Parathyroid adenoma (tissue), 2 donors: Measurements from ENCODE around the gene HES4.

Experiments used
- H2AFZ ChIP-seq: fragments of 300-600 bp; sonication (generic); one replicate; pipeline ENCODE4 v1.7.0; 2017; ENCODE audit warnings: antibody characterized with exemption, mild to moderate bottlenecking
- H3K27ac ChIP-seq: fragments of 300-600 bp; sonication (generic); one replicate; pipeline ENCODE4 v1.7.0; 2017
- H3K27me3 ChIP-seq: fragments of 300-600 bp; sonication (generic); one replicate; pipeline ENCODE4 v1.7.0; 2017; ENCODE audit warnings: low read length; ENCODE audit not compliant: control insufficient read depth, insufficient read depth
- H3K36me3 ChIP-seq: fragments of 300-600 bp; sonication (generic); one replicate; pipeline ENCODE4 v1.7.0; 2017; ENCODE audit warnings: low read length; ENCODE audit not compliant: control insufficient read depth, insufficient read depth
- H3K4me1 ChIP-seq: fragments of 300-600 bp; sonication (generic); one replicate; pipeline ENCODE4 v1.7.0; 2017; ENCODE audit warnings: control low read depth
- H3K4me2 ChIP-seq: fragments of 300-600 bp; sonication (generic); one replicate; pipeline ENCODE4 v1.7.0; 2017; ENCODE audit warnings: low read length
- H3K4me3 ChIP-seq: fragments of 300-600 bp; sonication (generic); one replicate; pipeline ENCODE4 v1.7.0; 2017; ENCODE audit warnings: low read depth, low read length
- H3K79me2 ChIP-seq: fragments of 300-600 bp; sonication (generic); one replicate; pipeline ENCODE4 v1.7.0; 2017; ENCODE audit warnings: control low read depth
- H3K9ac ChIP-seq: fragments of 300-600 bp; sonication (generic); one replicate; pipeline ENCODE4 v1.7.0; 2017; ENCODE audit warnings: mild to moderate bottlenecking
- H3K9me3 ChIP-seq: fragments of 300-600 bp; sonication (generic); one replicate; pipeline ENCODE4 v1.7.0; 2017; ENCODE audit warnings: low read length; ENCODE audit not compliant: control insufficient read depth
- TF ChIP-seq, protein P1 (sequence below): fragments of 300-600 bp; sonication (generic); IDR thresholded peaks from one replicate; pipeline ENCODE4 v1.7.0; 2017; ENCODE audit warnings: antibody characterized with exemption, mild to moderate bottlenecking
- donor health status: primary hyperparathyroidism.

HES4 gene

DNA sequence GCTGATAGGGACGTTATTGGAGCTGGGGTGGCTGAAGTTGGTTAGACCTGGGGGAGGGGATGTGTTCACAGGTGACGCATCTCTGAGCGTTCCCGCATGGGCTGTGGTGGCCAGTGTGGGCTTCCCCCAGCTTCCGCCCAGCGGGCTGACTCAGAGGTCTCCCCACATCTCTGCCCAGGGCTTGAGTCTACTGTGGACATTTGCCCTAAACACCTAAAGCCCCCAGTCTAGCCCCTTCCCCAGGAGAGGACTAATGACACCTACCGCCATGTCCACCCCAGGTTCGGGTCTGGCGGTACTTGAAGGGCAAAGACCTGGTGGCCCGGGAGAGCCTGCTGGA lies 22.0 kb upstream of the HES4 start:
- Histone ChIP-seq H3K9me3 (no peaks in the 10 kb centered on the region), H3K4me1 (no peaks in the 10 kb centered on the region), H3K27ac (no peak overlapping the region), H3K4me3 (no peak overlapping the region), H3K9ac (no peak overlapping the region), H3K4me2 (no peak overlapping the region), H3K36me3 (no peaks in the 10 kb centered on the region), H3K79me2 (no peaks in the 10 kb centered on the region), H2AFZ (no peak overlapping the region), H3K27me3 (no peaks in the 10 kb centered on the region)
- TF ChIP-seq, protein P1, sequence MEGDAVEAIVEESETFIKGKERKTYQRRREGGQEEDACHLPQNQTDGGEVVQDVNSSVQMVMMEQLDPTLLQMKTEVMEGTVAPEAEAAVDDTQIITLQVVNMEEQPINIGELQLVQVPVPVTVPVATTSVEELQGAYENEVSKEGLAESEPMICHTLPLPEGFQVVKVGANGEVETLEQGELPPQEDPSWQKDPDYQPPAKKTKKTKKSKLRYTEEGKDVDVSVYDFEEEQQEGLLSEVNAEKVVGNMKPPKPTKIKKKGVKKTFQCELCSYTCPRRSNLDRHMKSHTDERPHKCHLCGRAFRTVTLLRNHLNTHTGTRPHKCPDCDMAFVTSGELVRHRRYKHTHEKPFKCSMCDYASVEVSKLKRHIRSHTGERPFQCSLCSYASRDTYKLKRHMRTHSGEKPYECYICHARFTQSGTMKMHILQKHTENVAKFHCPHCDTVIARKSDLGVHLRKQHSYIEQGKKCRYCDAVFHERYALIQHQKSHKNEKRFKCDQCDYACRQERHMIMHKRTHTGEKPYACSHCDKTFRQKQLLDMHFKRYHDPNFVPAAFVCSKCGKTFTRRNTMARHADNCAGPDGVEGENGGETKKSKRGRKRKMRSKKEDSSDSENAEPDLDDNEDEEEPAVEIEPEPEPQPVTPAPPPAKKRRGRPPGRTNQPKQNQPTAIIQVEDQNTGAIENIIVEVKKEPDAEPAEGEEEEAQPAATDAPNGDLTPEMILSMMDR = no peak

DNA sequence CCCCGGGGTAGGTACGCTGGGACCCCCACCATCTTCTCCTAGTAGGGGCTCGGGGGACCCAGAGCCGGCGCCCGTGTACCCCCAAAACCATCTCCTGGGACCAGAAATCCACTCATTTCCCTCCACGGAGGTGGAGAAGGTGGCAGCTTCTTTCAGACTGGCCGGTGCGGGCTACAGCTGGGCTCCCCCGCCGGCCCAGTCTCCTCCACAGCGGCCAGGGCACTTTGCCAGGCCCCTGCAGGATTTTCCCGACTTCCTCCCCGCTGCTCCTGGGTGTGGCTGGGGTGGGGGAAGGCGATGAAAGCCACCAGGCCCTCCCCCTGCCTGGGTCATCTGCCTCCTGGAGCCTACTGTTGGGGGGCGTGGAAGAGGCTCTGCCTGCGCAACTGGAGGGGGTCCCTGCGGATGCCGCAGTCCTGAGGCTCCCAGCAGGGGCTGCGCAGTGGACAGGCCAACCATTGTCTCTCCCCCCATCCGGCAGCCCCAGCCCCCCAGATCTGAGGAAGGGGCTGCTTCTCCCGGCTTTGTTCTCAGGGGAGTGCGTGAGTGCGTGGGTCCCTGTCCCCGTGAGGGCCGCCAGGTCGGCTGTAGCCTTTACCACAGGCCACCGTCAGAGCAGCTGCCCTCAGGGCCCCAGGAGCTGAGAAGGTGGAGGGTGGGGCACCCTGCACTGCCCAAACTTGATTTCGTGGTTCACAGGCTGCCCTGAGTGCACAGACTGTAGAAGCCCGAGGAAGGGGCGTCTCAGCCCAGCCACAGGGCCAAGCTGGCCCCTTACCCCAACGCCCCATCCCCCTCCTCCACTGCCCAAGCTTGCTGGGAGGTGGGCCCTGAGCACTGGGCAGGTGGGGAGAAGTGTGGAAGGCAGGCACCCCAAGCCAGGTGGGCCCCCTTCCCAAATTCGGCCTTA lies 21.4 kb upstream of the HES4 start:
- Histone ChIP-seq H3K4me2 (peak overlapping the region; percentile 65), H3K79me2 (no peaks in the 10 kb centered on the region), H3K9me3 (no peaks in the 10 kb centered on the region), H3K4me1 (no peaks in the 10 kb centered on the region), H2AFZ (peak overlapping the region; percentile 33), H3K4me3 (peak overlapping the region; percentile 11), H3K27me3 (no peaks in the 10 kb centered on the region), H3K9ac (no peak overlapping the region), H3K36me3 (no peaks in the 10 kb centered on the region), H3K27ac (no peak overlapping the region)
- TF ChIP-seq, protein P1 = no peak

- no peaks in the 10 kb centered on the region for H3K4me1 ChIP-seq
- H3K27ac ChIP-seq = no peak overlapping the region
- H3K36me3 ChIP-seq = no peaks in the 10 kb centered on the region
- H3K4me3 ChIP-seq = peak overlapping the region; percentile 42
- H3K27me3 ChIP-seq = no peaks in the 10 kb centered on the region
- H3K9me3 ChIP-seq = no peaks in the 10 kb centered on the region
- TF ChIP-seq, protein P1 = no peak
- no peaks in the 10 kb centered on the region for H3K79me2 ChIP-seq
- H3K4me2 ChIP-seq = peak overlapping the region; percentile 71
- no peak overlapping the region for H3K9ac ChIP-seq
- peak overlapping the region; percentile 33 for H2AFZ ChIP-seq
These were observed 20.6 kb upstream of the HES4 start for GRCh38 chr1:1020415-1021009.

- H3K4me3 ChIP-seq = peak within 1 kb of the TSS; percentile 42
- H3K36me3 ChIP-seq = no peaks in the 10 kb centered on the region
- H2AFZ ChIP-seq = peak within 1 kb of the TSS; percentile 33
- H3K27me3 ChIP-seq = no peaks in the 10 kb centered on the region
- H3K27ac ChIP-seq = no peak within 1 kb of the TSS
- TF ChIP-seq, protein P1 = no peak
- H3K9me3 ChIP-seq = no peaks in the 10 kb centered on the region
- no peaks in the 10 kb centered on the region for H3K4me1 ChIP-seq
- H3K79me2 ChIP-seq = no peaks in the 10 kb centered on the region
- peak within 1 kb of the TSS; percentile 71 for H3K4me2 ChIP-seq
- H3K9ac ChIP-seq = no peak within 1 kb of the TSS
These were observed 20.1 kb upstream of the HES4 start, which contains the start of gene AGRN for GRCh38 chr1:1020000-1020404. Gene AGRN, plus strand, starts transcription at chr1:1020120. Its CDS starts 53 bp downstream, at chr1:1020173.
